Parathyroid adenoma (tissue), 2 donors: ENCODE data around the gene NEK6.

ENCODE experiments used
- H2AFZ ChIP-seq: fragments of 300-600 bp; sonication (generic); one replicate; pipeline ENCODE4 v1.7.0; 2017; ENCODE audit warnings: antibody characterized with exemption, mild to moderate bottlenecking
- H3K27ac ChIP-seq: fragments of 300-600 bp; sonication (generic); one replicate; pipeline ENCODE4 v1.7.0; 2017
- H3K27me3 ChIP-seq: fragments of 300-600 bp; sonication (generic); one replicate; pipeline ENCODE4 v1.7.0; 2017; ENCODE audit warnings: low read length; ENCODE audit not compliant: control insufficient read depth, insufficient read depth
- H3K36me3 ChIP-seq: fragments of 300-600 bp; sonication (generic); one replicate; pipeline ENCODE4 v1.7.0; 2017; ENCODE audit warnings: low read length; ENCODE audit not compliant: control insufficient read depth, insufficient read depth
- H3K4me1 ChIP-seq: fragments of 300-600 bp; sonication (generic); one replicate; pipeline ENCODE4 v1.7.0; 2017; ENCODE audit warnings: control low read depth
- H3K4me2 ChIP-seq: fragments of 300-600 bp; sonication (generic); one replicate; pipeline ENCODE4 v1.7.0; 2017; ENCODE audit warnings: low read length
- H3K4me3 ChIP-seq: fragments of 300-600 bp; sonication (generic); one replicate; pipeline ENCODE4 v1.7.0; 2017; ENCODE audit warnings: low read depth, low read length
- H3K79me2 ChIP-seq: fragments of 300-600 bp; sonication (generic); one replicate; pipeline ENCODE4 v1.7.0; 2017; ENCODE audit warnings: control low read depth
- H3K9ac ChIP-seq: fragments of 300-600 bp; sonication (generic); one replicate; pipeline ENCODE4 v1.7.0; 2017; ENCODE audit warnings: mild to moderate bottlenecking
- H3K9me3 ChIP-seq: fragments of 300-600 bp; sonication (generic); one replicate; pipeline ENCODE4 v1.7.0; 2017; ENCODE audit warnings: low read length; ENCODE audit not compliant: control insufficient read depth
- TF ChIP-seq, protein P1 (sequence below): fragments of 300-600 bp; sonication (generic); IDR thresholded peaks from one replicate; pipeline ENCODE4 v1.7.0; 2017; ENCODE audit warnings: antibody characterized with exemption, mild to moderate bottlenecking
- donor health status: primary hyperparathyroidism.

NEK6 gene

DNA sequence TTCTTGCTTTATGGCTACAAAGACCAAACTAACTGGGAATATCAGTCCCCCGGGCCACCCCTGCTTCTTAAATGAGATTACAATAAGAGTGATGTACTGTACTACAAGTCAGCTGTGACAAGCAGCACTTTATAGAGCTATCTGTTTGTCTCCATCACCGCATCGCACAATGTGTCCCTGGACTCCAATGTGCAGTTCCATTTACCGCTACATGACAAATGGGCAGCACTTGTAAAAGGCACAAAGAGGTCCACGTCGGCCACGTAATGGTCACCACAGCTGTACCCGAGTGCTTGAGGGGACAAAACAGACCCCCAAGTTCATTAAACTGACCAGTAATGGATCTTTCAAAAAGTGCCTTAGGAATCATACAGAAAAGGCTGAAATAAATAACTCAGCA is 103.4 kb downstream of the NEK6 start:
- Histone ChIP-seq H3K4me3 (no peak overlapping the region), H3K9me3 (no peaks in the 10 kb centered on the region), H3K27ac (no peak overlapping the region), H3K27me3 (no peaks in the 10 kb centered on the region), H3K9ac (no peak overlapping the region), H3K4me2 (no peak overlapping the region), H3K4me1 (no peaks in the 10 kb centered on the region), H3K79me2 (peaks cover 8% of the 10 kb centered on the region), H3K36me3 (no peaks in the 10 kb centered on the region), H2AFZ (no peak overlapping the region)
- TF ChIP-seq, protein P1, sequence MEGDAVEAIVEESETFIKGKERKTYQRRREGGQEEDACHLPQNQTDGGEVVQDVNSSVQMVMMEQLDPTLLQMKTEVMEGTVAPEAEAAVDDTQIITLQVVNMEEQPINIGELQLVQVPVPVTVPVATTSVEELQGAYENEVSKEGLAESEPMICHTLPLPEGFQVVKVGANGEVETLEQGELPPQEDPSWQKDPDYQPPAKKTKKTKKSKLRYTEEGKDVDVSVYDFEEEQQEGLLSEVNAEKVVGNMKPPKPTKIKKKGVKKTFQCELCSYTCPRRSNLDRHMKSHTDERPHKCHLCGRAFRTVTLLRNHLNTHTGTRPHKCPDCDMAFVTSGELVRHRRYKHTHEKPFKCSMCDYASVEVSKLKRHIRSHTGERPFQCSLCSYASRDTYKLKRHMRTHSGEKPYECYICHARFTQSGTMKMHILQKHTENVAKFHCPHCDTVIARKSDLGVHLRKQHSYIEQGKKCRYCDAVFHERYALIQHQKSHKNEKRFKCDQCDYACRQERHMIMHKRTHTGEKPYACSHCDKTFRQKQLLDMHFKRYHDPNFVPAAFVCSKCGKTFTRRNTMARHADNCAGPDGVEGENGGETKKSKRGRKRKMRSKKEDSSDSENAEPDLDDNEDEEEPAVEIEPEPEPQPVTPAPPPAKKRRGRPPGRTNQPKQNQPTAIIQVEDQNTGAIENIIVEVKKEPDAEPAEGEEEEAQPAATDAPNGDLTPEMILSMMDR: no peak

DNA sequence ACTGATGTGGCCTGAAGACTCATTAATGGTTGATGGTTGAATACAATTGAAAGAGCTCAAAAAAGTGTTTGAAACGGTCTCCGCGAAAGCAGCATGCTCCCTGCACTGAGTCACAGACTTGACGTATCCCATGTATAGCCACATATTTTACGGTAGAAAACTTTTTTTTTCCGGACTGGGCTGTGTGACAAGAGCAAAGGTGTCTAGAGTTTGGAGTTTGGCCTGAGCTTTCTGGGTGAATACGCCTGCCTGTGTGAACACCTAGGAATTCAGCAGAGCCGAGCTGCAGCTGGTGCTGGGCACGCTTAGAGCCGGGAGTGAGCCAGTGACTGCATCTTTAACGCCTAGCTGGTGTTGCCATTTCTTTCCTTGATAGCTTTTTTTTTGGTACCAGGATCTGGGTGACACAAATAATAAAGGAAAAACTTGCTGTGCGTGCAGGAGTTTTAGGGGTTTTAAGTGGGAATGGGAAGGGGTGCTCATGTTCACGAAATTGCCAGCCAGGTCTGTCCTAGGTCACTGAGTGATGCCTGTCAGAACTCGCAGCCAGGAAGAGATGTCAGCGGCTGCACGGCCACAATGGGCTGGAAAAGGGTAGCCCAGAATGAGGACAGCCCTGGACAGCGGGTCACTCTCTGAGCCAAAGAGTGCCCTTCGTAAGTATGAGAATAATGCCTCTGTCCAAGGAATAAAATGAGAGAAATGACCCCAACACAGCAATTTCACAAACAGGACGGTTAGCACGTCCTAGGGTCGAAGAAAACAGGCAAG is 105.8 kb downstream of the NEK6 start:
- Histone ChIP-seq H3K79me2 (peaks cover 11% of the 10 kb centered on the region), H3K4me2 (no peak overlapping the region), H2AFZ (no peak overlapping the region), H3K27me3 (no peaks in the 10 kb centered on the region), H3K4me3 (no peak overlapping the region), H3K36me3 (no peaks in the 10 kb centered on the region), H3K9ac (no peak overlapping the region), H3K27ac (no peak overlapping the region), H3K4me1 (no peaks in the 10 kb centered on the region), H3K9me3 (no peaks in the 10 kb centered on the region)
- TF ChIP-seq, protein P1: no peak

DNA sequence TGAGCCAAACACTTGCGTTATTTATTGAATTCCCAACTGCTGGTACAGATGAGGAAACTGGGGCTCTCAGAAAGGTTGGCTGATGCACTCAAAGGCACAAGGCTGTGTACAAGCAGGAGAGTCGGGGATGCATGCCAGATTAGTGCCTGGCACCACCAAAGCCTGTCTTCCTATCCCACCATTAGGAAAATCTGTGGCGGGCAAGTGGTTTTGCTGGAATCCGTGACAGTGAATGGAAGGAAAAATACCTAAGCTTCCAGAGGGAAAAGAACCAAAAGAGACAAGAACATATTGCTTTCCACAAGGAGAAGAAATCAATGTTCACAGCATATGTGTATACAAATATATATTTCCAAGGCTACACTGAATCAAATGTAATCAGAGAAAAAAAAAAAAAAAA is 106.4 kb downstream of the NEK6 start:
- Histone ChIP-seq H3K27ac (no peak overlapping the region), H3K4me1 (no peaks in the 10 kb centered on the region), H3K9ac (no peak overlapping the region), H3K79me2 (peaks cover 11% of the 10 kb centered on the region), H3K4me3 (no peak overlapping the region), H3K36me3 (no peaks in the 10 kb centered on the region), H3K9me3 (no peaks in the 10 kb centered on the region), H3K4me2 (no peak overlapping the region), H2AFZ (no peak overlapping the region), H3K27me3 (no peaks in the 10 kb centered on the region)
- TF ChIP-seq, protein P1: no peak

DNA sequence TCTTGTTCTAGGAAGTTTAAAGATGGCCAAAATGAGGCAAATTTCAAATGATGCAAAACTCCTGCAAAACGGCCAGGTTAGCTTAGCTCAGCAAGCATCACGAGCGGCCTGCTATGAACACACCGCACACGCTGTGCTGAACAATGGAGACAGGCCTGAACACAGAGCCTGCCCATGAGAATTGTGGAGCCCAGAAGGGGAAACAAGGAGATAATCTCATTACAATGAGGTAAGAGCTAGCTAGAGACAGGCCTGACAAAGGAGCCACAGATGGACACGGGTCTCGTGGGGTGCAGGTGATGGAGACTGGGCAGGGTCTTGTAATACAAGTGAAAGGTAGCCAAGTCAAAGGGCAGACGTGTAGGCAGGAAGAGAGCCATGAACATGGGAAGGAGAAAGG is 107.3 kb downstream of the NEK6 start:
- H3K79me2 ChIP-seq: peaks cover 17% of the 10 kb centered on the region
- no peaks in the 10 kb centered on the region for H3K9me3 ChIP-seq
- H3K9ac ChIP-seq: no peak overlapping the region
- no peak overlapping the region for H2AFZ ChIP-seq
- H3K36me3 ChIP-seq: no peaks in the 10 kb centered on the region
- no peak overlapping the region for H3K27ac ChIP-seq
- peaks cover 3% of the 10 kb centered on the region for H3K4me1 ChIP-seq
- no peak overlapping the region for H3K4me2 ChIP-seq
- no peak overlapping the region for H3K4me3 ChIP-seq
- TF ChIP-seq, protein P1: no peak
- no peaks in the 10 kb centered on the region for H3K27me3 ChIP-seq
